HFFc6 (cell line): ENCODE measurements around the gene KCNB1. TPM values are rescaled to one million over a fixed set of nuclear protein-coding genes. Genes with fewer than 3 reads are reported as not detected.

Source experiments
- DNase-seq: peaks from one replicate; pipeline ENCODE4 v3.0.0-alpha.2; 2018
- H3K27ac Mint-ChIP-seq: 2 replicates; pipeline ENCODE4 v1.8.0; 2020; ENCODE audit warnings: mild to moderate bottlenecking, mixed read lengths
- H3K27me3 Mint-ChIP-seq: 2 replicates; pipeline ENCODE4 v1.8.0; 2021; ENCODE audit warnings: mild to moderate bottlenecking, moderate library complexity, mixed read lengths; ENCODE audit not compliant: insufficient read depth
- H3K36me3 Mint-ChIP-seq: 2 replicates; pipeline ENCODE4 v1.8.0; 2021; ENCODE audit warnings: low read depth, mixed read lengths
- H3K4me1 Mint-ChIP-seq: 2 replicates; pipeline ENCODE4 v1.8.0; 2020; ENCODE audit warnings: low read depth, mixed read lengths
- H3K4me3 Mint-ChIP-seq: 2 replicates; pipeline ENCODE4 v1.8.0; 2020; ENCODE audit warnings: mild to moderate bottlenecking, moderate library complexity, mixed read lengths
- H3K9me3 Mint-ChIP-seq: 2 replicates; pipeline ENCODE4 v1.8.0; 2020; ENCODE audit warnings: mild to moderate bottlenecking, mixed read lengths
- CTCF ChIP-seq: fragments of 200-600 bp; sonication (generic); IDR thresholded peaks from 2 replicates; pipeline ENCODE4 v1.5.0; 2021; ENCODE audit warnings: antibody characterized with exemption, mild to moderate bottlenecking
- total RNA-seq, 6 experiments: library from RNA; stranded (reverse); fragmentation: NEBNext Ultra II Directional; extraction: Animal tissue kit (Norgen Biotek cat#: 25700); gene quantifications; 2 replicates in 1 of 6; 3 replicates in 5 of 6; pipeline ENCODE4 v1.2.3, GENCODE V29; 2021

The KCNB1 gene
- total RNA-seq, 6 experiments from 2014 or later: 0.05 to 1.2 (median 0.20) TPM

- Mint-ChIP-seq H3K36me3 (no peaks in the 10 kb centered on the region), H3K9me3 (no peaks in the 10 kb centered on the region), H3K4me1 (peaks cover 49% of the 10 kb centered on the region), H3K27ac (no peak overlapping the region), H3K27me3 (peaks cover 3% of the 10 kb centered on the region), H3K4me3 (no peak overlapping the region)
- no peak for TF ChIP-seq CTCF
- DNase-seq: no peak
These were observed 133.4 kb downstream of the KCNB1 start for GRCh38 chr20:49349078-49349477.

- no peaks in the 10 kb centered on the region for H3K36me3 Mint-ChIP-seq
- H3K27ac Mint-ChIP-seq: no peak overlapping the region
- H3K9me3 Mint-ChIP-seq: no peaks in the 10 kb centered on the region
- TF ChIP-seq CTCF: no peak
- no peak overlapping the region for H3K4me3 Mint-ChIP-seq
- peaks cover 55% of the 10 kb centered on the region for H3K4me1 Mint-ChIP-seq
- DNase-seq: no peak
- H3K27me3 Mint-ChIP-seq: peaks cover 3% of the 10 kb centered on the region
These were observed 133.9 kb downstream of the KCNB1 start for GRCh38 chr20:49348563-49348962.

GRCh38 chr20:49347156-49347555 lies 135.3 kb downstream of the KCNB1 start:
- DNase-seq: no peak
- no peak for TF ChIP-seq CTCF
- H3K4me3 Mint-ChIP-seq: no peak overlapping the region
- H3K36me3 Mint-ChIP-seq: no peaks in the 10 kb centered on the region
- H3K4me1 Mint-ChIP-seq: peaks cover 56% of the 10 kb centered on the region
- no peaks in the 10 kb centered on the region for H3K9me3 Mint-ChIP-seq
- peak overlapping the region; percentile 38; the same call in 1 of the 2 replicates for H3K27ac Mint-ChIP-seq
- H3K27me3 Mint-ChIP-seq: peaks cover 3% of the 10 kb centered on the region; the same call in 1 of the 2 replicates

- DNase-seq: no peak
- H3K9me3 Mint-ChIP-seq: no peaks in the 10 kb centered on the region
- H3K27ac Mint-ChIP-seq: peak overlapping the region; percentile 38; the same call in 1 of the 2 replicates
- TF ChIP-seq CTCF: peak; percentile 37
- no peaks in the 10 kb centered on the region for H3K36me3 Mint-ChIP-seq
- H3K4me1 Mint-ChIP-seq: peaks cover 52% of the 10 kb centered on the region
- no peak overlapping the region for H3K4me3 Mint-ChIP-seq
- peaks cover 3% of the 10 kb centered on the region; the same call in 1 of the 2 replicates for H3K27me3 Mint-ChIP-seq
These were observed 135.8 kb downstream of the KCNB1 start for GRCh38 chr20:49346682-49347081.

GRCh38 chr20:49345524-49345923 lies 136.9 kb downstream of the KCNB1 start:
- no peak for TF ChIP-seq CTCF
- Mint-ChIP-seq H3K4me1 (peaks cover 55% of the 10 kb centered on the region), H3K36me3 (no peaks in the 10 kb centered on the region), H3K27ac (peak overlapping the region; percentile 98), H3K27me3 (peaks cover 3% of the 10 kb centered on the region; the same call in 1 of the 2 replicates), H3K4me3 (peak overlapping the region; percentile 87), H3K9me3 (no peaks in the 10 kb centered on the region)
- DNase-seq: peak; percentile 80

- H3K4me1 Mint-ChIP-seq: peaks cover 60% of the 10 kb centered on the region
- no peaks in the 10 kb centered on the region for H3K36me3 Mint-ChIP-seq
- H3K27me3 Mint-ChIP-seq: peaks cover 3% of the 10 kb centered on the region; the same call in 1 of the 2 replicates
- TF ChIP-seq CTCF: no peak
- H3K9me3 Mint-ChIP-seq: no peaks in the 10 kb centered on the region
- peak overlapping the region; percentile 98 for H3K27ac Mint-ChIP-seq
- peak; percentile 95 for DNase-seq
- H3K4me3 Mint-ChIP-seq: peak overlapping the region; percentile 87
These were observed 137.5 kb downstream of the KCNB1 start for GRCh38 chr20:49344975-49345374.
